ENCODE results near the gene COLEC12. TPM values are rescaled to one million over a fixed set of nuclear protein-coding genes. Genes with fewer than 3 reads are reported as not detected.

Gene COLEC12
- total RNA-seq, 1 donor from 2014 or later: 16.7 TPM

GRCh38 chr18:393574-393957 lies 106.9 kb downstream of the COLEC12 start:
- no peak for FAIRE-seq
- no peak for DNase-seq (ENCODE audit: low spot score in 2 of 2)

- no peak for FAIRE-seq
- no peak for DNase-seq (ENCODE audit: low spot score in 2 of 2)
Observed at GRCh38 chr18:392928-393573, 107.5 kb downstream of the COLEC12 start.

- DNase-seq (ENCODE audit: low spot score in 2 of 2) (no peak), FAIRE-seq (no peak)
Observed at GRCh38 chr18:390741-391478, 109.6 kb downstream of the COLEC12 start.

- DNase-seq (ENCODE audit: low spot score in 2 of 2) (no peak), FAIRE-seq (no peak)
Observed at GRCh38 chr18:389658-390357, 110.7 kb downstream of the COLEC12 start.

GRCh38 chr18:388200-388599 lies 112.3 kb downstream of the COLEC12 start:
- no peak for DNase-seq (ENCODE audit: low spot score in 2 of 2)
- no peak for FAIRE-seq

GRCh38 chr18:386994-387393 lies 113.5 kb downstream of the COLEC12 start:
- FAIRE-seq: no peak

GRCh38 chr18:384897-385296 lies 115.6 kb downstream of the COLEC12 start:
- no peak for DNase-seq (ENCODE audit: low spot score in 2 of 2)
- no peak for FAIRE-seq

More at GRCh38 chr18:386994-387393, 113.5 kb downstream of the COLEC12 start:
- DNase-seq (ENCODE audit: low spot score in 2 of 2): no peak

- DNase-seq (ENCODE audit: low spot score in 2 of 2): no peak
- FAIRE-seq: no peak
Observed at GRCh38 chr18:383135-383534, 117.4 kb downstream of the COLEC12 start.

GRCh38 chr18:382423-382984 lies 118.0 kb downstream of the COLEC12 start:
- FAIRE-seq (no peak), DNase-seq (ENCODE audit: low spot score in 2 of 2) (no peak)

GRCh38 chr18:379681-380330 lies 120.7 kb downstream of the COLEC12 start:
- no peak for FAIRE-seq
- DNase-seq (ENCODE audit: low spot score in 2 of 2): no peak

- FAIRE-seq: no peak
- DNase-seq (ENCODE audit: low spot score in 2 of 2): peak in 1 of 2 donors; percentile 23
Observed at GRCh38 chr18:378079-378478, 122.4 kb downstream of the COLEC12 start.

GRCh38 chr18:377088-377487 lies 123.4 kb downstream of the COLEC12 start:
- DNase-seq (ENCODE audit: low spot score in 2 of 2) (no peak), FAIRE-seq (no peak)

GRCh38 chr18:376311-376710 lies 124.2 kb downstream of the COLEC12 start:
- no peak for FAIRE-seq
- no peak for DNase-seq (ENCODE audit: low spot score in 2 of 2)

- FAIRE-seq (no peak), DNase-seq (ENCODE audit: low spot score in 2 of 2) (no peak)
Observed at GRCh38 chr18:374721-375168, 125.8 kb downstream of the COLEC12 start.

GRCh38 chr18:373780-374179 lies 126.7 kb downstream of the COLEC12 start:
- DNase-seq (ENCODE audit: low spot score in 2 of 2) (no peak), FAIRE-seq (no peak)

- DNase-seq (ENCODE audit: low spot score in 2 of 2) (no peak), FAIRE-seq (no peak)
Observed at GRCh38 chr18:371609-371982, 128.9 kb downstream of the COLEC12 start.

- DNase-seq (ENCODE audit: low spot score in 2 of 2) (no peak), FAIRE-seq (no peak)
Observed at GRCh38 chr18:370751-371608, 129.5 kb downstream of the COLEC12 start.

- no peak for DNase-seq (ENCODE audit: low spot score in 2 of 2)
- peak; percentile 36 for FAIRE-seq
Observed at GRCh38 chr18:369224-370015, 131.1 kb downstream of the COLEC12 start.
